Stimulated activated naive CD4-positive, alpha-beta T cell (primary cell): ENCODE results near the gene STK17A.

ENCODE experiments used
- DNase-seq, 6 experiments: peaks; one replicate each; lab custom pipeline; 2025; lab: John Stamatoyannopoulos, UW

Gene STK17A

DNA sequence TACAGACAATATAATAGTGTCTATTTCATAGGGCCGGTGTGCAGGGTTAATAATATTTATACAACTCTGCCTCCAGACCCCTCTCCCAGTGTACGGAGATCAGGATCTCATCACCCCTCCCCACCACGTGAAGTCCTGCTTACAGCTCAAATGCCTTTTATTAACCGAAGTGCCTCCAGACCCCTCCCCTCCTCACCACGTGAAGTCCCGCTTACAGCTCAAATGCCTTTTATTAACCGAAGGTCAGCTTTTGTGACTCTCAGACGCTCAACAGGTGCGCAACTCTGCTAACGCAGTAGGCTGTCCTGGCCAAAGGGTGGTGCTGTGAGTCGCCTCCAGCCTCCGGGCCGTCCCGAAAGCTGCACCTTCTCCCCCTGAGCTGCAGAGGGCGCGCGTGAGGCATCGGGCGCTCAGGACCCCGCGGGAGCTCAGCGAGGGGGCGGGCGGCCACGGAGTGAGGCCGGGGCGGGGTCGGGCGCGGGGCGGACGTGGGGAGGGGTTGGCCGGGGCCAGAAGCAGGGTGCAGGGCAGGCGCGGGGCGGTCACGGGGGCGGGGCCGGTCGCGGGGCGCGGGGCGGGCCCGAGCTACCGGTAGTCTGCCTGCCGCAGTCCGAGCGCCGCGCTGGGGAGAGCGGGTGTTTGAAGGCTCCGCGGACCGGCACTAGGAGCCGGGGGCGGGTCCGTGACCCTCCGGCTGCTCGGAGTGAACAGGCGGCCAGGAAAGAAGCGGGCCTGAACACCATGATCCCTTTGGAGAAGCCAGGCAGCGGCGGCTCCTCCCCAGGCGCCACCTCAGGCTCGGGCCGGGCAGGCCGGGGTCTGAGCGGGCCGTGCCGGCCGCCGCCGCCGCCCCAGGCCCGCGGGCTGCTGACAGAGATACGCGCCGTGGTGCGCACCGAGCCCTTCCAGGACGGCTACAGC, at the start of gene STK17A:
Gene STK17A (plus strand): TSS at position 606 of the 921 bp plus-strand sequence. CDS start 136 bp downstream, at position 742.
- DNase-seq, result peak; percentile 87 to 97 (median 93)

DNA sequence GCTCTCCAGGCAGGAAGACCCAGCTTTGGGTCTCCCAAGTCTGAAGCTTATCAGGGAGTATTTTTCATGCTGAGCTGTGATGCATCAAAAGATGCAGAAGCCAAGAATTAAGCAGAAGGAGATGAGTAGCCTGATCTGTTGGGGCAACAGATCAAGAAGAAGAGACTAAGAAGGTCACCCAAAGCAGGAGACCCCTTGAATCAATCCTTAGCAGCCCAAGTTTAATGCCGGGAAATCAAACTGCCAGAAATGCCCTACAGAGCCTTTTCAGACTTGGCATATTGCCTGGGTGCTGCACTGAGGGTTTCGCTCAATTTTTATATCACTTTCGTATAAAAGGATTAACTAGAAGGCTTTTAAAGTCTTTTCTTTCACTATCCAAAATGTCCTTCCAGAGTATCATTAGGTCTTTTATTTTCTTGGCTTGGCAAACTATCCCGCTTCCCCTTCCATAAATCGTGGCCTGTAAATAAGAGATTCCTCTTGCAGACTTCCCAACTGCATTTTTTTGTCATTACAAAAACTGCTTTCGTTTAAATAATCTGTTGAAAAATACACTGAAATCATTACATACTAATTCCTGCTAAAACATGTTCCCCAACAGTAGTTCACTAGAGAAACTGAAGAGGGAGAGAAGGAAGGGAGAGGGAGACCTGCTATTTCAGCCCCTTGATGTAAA, 49.0 kb upstream of the STK17A start:
- DNase-seq, result no peak

DNA sequence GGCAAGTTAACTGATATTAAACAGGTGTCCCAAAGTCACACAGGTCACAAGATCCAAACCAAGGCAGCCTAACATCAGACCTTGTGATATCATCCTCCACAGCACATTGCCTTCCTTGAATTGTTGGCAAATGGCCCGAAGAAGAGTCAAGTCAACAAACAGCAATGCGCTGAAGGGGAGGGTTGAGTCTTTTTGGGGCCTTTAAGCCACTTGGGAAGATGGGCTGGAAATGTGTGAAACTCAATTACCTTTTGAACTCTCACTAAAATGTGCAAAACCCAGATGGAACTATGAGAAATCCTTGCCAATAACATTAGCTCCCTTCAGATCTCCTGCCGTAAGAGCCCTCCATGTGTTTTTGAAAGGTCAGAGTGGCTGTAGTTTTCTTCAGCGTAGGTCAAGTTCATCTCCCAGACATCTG, 47.9 kb upstream of the STK17A start:
- no peak for DNase-seq

DNA sequence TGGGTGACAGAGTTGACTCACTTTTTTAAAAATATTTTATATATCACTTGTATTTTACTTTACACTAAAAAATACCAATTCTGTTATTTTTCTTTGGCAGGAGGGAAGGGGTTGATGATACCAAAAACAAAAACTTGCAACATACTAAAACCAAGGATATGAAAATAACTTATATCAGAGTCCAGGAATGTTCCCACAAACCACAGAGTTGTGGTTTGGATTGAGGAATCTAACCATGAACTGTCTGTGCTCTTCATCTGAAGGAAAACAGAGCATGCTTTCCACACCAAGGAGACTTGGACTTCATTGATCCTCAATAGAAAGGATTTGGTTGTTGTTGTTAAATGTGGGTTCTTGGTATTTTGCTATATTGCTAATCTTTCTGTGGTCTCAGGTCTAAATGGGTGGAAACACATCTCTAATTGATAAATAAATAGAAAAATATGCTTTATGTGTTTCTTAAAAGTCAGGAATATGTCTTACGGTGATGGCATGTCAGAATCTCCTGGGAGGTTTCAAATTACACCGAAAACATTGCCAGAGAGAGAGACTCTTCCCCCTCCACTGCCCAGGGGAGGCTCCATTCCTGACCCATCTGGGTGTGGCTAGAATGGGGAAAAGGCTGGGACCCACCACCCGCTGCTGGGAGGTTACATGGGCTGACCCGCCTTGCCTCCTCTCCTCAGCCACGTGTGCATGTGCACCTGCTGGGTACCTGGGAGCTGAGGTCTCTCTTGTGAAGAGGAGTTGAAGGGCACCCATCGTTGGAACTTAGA, 46.9 kb upstream of the STK17A start:
- DNase-seq, result no peak

DNA sequence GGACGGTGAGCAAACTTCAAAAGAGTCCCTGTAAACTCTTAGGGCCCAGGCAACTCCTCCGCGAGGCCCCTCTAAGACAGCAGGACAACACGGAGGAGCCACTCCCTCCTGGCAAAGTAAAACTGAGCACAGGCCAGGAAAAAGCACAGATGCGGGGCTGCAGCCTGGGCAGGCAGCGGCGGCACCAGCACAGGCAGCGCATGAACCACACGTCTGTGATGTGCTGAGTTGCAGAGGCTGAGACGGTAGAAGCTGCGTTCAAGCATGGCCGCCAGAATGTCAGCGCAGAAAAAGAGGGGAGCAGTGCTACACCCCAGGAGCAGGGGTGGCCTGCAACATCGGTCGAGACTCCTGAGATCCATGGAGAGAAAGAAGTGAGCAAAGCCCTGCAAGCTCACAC, 46.1 kb upstream of the STK17A start:
- DNase-seq, result no peak

DNA sequence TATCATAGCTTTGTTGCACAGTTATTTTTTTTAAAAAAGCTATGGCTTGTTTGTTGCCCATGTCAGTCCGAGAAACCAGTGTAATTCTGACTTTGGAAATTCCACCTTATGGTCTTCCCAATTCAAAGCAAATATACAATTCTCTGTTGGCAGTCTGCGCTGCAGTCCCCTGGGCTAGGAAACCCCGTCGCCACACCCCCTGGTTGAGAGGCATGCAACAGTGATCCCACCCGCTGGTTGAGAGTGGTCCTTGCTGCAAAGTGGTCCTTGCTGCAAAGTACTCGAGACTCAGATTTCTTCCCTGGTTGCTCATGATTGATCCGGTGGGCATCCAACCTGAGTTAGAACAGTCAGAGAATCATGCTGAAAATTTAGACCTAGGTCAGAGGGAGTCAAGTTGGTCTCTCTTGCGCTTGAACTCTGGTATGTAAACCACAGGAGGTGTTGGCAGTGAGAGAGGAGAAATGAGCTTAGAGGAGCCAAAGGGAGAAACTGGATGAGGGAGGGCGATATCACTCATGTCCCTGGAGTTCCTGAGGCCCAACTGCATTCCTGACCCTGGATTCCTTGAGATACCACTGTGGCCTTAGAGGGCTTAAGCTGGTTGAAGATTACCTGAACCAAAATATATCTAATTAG, 45.0 kb upstream of the STK17A start:
- no peak for DNase-seq

DNA sequence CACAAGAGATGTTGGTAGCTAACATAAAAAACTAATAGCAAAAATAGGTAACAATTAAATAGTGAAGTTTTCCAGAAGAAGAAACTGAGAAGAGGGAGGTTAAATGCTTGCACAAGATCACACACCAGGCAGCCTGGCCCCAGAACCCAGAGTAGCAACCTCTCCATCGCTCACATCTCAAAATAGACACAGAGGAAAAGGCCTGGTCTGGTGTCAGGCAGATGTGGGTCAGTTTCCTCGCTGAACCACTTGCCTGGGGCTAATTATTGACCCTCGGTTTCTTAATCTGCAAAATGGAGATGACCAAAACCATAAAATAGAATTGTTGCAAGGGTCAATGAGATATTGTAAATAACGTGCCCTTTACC, 44.5 kb upstream of the STK17A start:
- no peak for DNase-seq

DNA sequence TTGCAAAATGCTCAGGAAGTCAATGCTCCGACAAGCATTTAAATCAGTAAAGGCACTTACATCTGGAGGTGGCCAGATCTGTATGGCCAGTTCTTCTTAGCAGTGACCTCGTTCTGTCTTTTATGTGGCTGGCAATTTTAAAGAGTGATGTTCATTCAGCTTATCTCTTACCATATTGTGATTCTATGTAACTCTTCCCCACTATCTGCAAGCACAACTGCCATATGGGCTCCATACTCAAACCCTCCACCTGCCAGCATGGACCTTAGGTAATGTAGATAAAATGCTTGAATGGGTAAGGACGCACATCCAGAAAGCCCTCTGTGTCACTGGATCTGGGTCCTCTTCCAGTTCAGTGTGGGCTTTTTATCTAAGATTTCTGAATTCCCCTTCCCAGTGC, 42.4 kb upstream of the STK17A start:
- no peak for DNase-seq

DNA sequence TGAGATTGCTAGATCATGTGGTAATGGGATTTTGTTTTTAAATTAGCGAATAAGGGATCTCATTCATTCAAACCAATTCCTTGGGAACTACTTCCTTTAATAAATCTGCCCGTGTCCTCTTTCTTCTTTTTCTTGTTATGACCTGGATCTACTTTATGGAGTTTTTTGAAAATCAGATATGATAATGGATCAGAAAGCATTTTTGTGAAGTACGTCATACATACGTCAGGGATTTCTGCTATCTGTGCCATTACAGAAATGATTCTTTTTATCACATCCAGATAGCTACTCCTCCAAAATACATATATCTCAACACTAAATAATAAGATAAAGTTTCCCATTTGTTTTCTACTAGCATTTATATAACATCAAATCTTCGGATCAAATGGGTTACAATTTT, 40.2 kb upstream of the STK17A start:
- DNase-seq, result no peak

DNA sequence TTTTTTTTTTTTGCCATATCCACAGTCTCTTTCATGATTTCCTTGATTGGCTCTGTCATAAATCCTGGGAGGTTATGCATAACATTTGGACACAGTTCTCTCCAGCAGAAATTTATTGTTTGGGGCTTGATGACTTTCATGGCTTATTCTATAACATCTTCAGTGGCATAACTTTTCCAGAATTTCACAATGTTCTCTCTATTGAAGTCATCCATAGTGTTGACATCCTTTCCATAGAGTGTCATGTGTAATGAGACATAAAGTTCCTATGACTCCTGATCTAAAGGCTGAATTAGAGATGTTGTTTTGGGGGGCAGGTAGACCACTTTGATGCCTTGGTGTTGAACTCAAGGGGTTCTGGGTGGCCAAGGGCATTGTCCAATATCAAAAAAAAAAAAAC, 36.7 kb upstream of the STK17A start:
- no peak for DNase-seq

DNA sequence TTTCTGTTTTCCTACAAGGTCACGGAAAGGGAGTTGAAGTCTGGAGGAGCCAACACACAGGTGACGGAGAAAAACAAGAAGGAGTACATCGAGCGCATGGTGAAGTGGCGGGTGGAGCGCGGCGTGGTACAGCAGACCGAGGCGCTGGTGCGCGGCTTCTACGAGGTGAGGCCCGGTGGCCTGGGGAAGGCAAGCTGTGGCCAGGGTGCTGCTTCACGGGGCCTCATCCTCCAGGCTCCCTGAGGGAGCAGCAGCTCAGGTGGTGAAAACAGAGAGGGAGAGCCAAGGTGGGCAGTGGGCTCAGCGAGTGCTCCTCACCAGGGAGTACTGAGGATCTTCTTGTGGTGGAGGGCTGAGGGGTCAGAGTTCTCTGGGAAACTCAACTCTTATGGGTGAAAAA, 32.5 kb upstream of the STK17A start:
- no peak for DNase-seq

DNA sequence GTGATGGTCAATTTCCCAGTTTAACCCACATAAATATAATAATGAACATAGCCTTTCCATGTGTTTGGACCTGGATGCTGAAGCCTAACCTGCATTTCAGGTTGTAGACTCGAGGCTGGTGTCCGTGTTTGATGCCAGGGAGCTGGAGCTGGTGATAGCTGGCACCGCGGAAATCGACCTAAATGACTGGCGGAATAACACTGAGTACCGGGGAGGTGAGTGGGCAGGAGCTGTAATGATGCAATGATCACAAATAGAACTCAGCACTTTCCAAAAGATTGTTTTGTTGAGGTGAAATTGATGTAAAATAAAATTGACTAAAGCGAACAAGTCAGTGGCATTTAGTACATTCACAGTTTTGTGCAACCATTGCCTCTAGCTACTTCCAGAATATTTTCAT, 30.8 kb upstream of the STK17A start:
- no peak for DNase-seq

DNA sequence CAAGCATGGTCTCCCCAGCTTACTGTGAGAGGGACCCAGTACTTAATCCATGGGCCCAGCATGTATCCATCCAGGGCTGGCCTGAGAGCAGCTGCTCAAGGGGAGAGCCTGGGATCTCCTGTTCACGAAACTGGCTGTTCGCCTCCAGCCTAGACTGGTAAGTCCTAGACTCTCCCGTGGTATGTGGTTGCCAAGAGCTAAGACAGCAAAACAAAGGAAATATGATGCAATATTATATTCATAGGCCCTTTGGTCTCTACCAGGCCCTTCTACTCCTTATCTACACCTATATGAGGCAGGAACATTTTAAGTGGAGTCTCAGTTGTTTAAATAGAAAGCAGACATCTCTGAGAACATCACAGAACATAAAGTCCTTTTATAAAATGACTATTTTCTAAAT, 28.9 kb upstream of the STK17A start:
- DNase-seq, result peak in 2 of 6 experiments; percentile 15 to 49

DNA sequence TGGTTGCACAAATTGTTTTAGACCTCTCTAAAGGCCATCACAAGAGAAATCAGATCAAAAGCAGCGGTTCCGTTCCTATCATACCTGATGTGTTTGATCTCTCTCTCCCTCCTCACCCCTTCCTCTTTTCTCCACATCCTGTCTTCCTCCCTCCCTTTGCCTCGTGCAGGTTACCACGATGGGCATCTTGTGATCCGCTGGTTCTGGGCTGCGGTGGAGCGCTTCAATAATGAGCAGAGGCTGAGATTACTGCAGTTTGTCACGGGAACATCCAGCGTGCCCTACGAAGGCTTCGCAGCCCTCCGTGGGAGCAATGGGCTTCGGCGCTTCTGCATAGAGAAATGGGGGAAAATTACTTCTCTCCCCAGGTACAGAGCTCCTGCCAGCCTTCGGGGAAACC, 28.5 kb upstream of the STK17A start:
- peak in 5 of 6 experiments; percentile 6 to 36 (median 29) for DNase-seq

DNA sequence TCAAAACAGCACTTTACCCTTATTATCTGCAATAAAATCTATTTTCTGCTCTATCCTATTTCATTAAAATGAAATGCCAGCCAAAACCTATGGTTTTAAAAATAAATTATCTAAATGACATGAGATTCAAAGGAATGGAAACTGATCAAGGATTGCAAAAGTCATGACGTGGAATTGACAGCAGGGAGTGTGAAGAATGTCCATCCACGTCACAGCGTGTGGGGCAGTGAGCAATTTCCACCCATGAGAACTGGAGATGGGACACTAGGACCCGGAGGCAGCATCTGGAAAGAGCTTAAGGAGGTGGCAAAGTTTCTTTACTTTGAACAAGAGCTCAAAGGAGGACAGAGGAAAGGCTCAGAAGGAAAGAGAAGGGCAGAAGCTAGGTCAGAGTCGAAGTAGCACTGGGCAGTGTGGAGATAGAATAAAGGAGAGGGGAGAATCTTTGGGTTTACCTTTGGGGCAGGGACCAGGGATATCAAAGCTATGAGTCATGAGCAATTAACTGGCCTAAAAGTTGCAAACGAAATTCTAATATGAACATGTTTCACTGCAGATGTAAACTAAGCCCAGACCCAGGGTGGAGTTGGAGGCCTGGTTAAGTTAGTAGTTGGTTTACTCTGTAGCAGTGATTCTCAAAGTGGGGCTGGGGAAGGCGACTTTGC, 24.9 kb upstream of the STK17A start:
- no peak for DNase-seq

DNA sequence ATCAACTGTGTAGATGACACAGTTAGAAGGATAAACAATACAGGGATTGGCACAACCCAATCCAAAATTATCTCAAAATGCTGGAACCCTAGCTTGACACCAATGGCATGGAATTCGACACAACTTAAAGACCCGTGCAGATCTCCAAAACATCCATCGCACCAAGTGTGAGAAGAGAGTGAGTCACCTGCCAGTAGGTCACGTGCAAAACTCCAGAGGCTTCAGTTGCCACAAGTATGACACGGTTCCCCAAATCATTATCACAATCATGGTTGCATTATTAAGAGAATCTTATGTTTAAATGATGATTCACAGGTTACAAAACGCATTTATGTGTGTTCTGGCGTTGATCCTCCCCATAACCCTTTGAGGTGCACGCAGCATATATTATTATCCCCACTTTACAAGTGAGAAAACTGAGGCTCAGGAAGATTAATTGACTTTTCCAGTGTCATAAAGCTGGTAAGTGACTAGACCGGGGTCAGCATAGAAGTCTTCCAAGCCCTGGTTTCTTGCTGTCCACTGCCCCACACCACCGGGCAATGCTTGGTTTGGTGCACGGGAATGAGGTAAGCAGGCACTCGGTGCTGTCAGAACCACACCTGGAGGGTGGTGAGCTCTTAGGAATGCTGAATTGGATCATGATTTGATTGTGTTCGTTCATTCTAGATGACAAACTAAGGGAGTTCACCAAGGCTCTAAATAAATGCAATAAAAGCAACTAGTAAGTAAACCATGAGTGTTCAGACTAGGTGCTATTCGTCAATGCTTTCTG, 23.6 kb upstream of the STK17A start:
- no peak for DNase-seq

DNA sequence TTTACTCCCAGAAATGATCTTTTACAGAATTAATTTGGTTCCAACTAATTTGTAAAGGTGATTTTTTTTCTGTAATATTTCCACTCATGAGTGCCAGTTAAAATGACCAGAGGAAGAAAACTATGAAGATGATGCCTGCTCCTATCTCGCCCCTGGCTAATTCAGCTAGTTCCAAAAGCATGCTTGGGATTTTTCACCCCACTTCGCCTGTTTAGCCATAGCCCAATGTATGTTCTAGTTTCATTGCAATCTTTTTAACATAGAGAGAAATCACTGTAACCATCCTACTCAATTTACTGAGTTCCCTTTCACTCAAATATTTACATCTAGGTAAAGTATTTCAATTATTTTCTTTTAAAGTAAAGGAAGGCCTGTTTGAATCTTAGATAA, 23.0 kb upstream of the STK17A start:
- DNase-seq, result no peak

DNA sequence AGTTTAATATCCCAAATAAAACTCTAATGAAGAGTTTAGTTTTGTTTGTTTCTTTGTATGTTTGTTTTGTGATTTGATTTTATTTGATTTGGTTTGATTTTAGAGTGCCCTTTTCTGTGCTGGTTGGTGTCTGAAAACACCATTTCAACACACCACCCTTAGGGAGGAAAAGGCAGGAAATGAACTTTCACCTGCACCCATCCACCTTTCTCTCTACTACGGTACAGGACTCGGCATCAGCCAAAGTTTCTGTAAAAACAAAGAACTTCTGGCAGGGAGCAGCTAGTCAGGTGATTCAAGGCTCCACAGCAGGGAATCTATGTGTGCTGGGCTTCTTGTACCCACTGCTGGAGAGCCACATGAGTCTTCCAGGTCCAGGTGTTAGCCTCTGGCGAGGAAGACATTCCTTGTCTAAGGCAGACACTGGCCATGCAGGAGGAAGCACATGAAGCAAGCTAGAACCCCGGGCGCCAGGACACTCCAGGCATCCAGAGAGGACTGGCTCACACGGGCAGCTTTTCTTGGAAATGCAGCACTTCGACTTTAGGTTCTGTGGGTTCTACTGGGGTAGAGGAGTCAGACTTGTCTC, 22.1 kb upstream of the STK17A start:
- no peak for DNase-seq

DNA sequence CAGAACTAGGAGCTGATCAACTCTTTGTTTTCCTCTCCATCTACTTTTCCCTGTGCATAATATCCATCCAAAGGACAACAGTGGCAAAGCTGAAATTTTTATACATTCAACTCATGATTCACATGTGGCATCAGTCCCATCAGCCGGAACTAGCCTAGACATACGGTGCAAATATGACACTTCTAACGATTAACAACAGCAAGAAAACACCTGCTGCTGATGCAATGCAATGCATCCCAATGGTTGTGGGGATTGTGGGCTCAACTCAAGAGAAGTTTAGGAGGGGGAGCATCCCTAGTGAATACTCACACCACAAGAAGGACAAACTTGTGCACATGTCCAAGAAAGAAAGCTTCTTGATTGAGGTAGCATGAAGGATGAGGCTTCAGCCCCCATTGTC, 20.5 kb upstream of the STK17A start:
- DNase-seq, result no peak

DNA sequence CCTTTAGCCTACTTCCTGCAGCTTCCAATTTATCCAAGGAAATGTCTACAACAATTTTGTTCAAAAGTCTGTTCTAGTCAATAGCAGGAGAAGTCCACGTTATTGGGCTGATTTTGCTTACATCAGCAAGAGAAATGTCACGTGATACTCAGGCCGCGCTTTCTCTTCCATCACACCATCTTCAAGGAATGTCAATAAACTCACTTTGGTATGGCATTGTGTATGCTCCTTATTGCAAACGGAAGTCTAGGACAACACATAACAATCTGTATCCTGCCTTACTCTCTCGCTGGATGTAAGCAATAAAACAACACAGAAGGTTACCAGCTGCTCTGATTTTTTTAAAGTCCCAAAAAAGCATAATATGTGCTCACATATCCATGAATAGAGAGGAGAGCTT, 17.1 kb upstream of the STK17A start:
- DNase-seq, result no peak
